ENCODE measurements around the gene WFIKKN2. TPM values are rescaled to one million over a fixed set of nuclear protein-coding genes. Genes with fewer than 3 reads are reported as not detected.

Gene WFIKKN2
- total RNA-seq, 1 experiment from 2014 or later: 0.05 TPM

GRCh38 chr17:50831471-50831928 lies 3.9 kb upstream of the WFIKKN2 start:
- H3K9me2 ChIP-seq (ENCODE audit: insufficient read depth): no peaks in the 10 kb centered on the region
- H3K79me2 ChIP-seq (ENCODE audit: insufficient read depth, low read length): no peaks in the 10 kb centered on the region
- no TSS peak for BruUV-seq (replicated peaks)
- ChIA-PET POLR2A (no interaction called here), CTCF (no interaction called here), RAD21 (ENCODE audit: low non-redundant PET in 1 of 2, low total read pairs in 2 of 2, uncharacterized antibody in 2 of 2, unreplicated experiment in 2 of 2) (no interaction called here)
- H3K36me3 ChIP-seq (ENCODE audit: control insufficient read depth in 1 of 2, insufficient read depth in 2 of 2, low read length in 2 of 2): no peaks in the 10 kb centered on the region
- intact Hi-C loops (cut with micrococcal nuclease): no loop called here
- no peaks in the 10 kb centered on the region for H3K4me1 ChIP-seq (ENCODE audit: control insufficient read depth in 1 of 2, insufficient read depth in 2 of 2, low read length in 2 of 2)
- H3K27me3 ChIP-seq (ENCODE audit: insufficient read depth, low read length): no peaks in the 10 kb centered on the region
- DNase-seq (ENCODE audit: low read depth, low spot score) (no peak), ATAC-seq (no peak)
- TF ChIP-seq CTCF (IDR thresholded peaks at IDR 0.05 in 2 of 3, conservative IDR thresholded peaks at IDR 0.05 in 1 of 3; ENCODE audit: borderline replicate concordance in 1 of 3, insufficient read depth in 1 of 3, low read depth in 2 of 3, low read length in 2 of 3): no peak
- no peak for TF ChIP-seq TCF7L2 (IDR thresholded peaks at IDR 0.05; ENCODE audit: borderline replicate concordance, extremely low read depth, insufficient read depth, insufficient read length)
- no peak for TF ChIP-seq CBX3 (IDR thresholded peaks at IDR 0.05; ENCODE audit: low read depth)
- TF ChIP-seq YY1 (IDR thresholded peaks at IDR 0.05; ENCODE audit: extremely low read depth, insufficient replicate concordance, low read depth, low read length): no peak
- no peak for TF ChIP-seq SIN3A (IDR thresholded peaks at IDR 0.05; ENCODE audit: low read depth)
- no peak for TF ChIP-seq SRF (IDR thresholded peaks at IDR 0.05; ENCODE audit: low read depth)
- H3K27ac ChIP-seq (ENCODE audit: low read depth, low read length): no peak overlapping the region
- H4K20me1 ChIP-seq (ENCODE audit: insufficient read depth): no peaks in the 10 kb centered on the region
- H2AFZ ChIP-seq (ENCODE audit: low read depth, low read length, poor library complexity, severe bottlenecking): no peak overlapping the region
- H3K9ac ChIP-seq (ENCODE audit: low read length): no peak overlapping the region
- no peak overlapping the region for H3K4me3 ChIP-seq (replicated peaks in 1 of 2; ENCODE audit: low read depth in 1 of 2, low read length in 2 of 2)
- H3K9me3 ChIP-seq (ENCODE audit: control insufficient read depth in 1 of 2, insufficient read depth in 1 of 2, low read depth in 1 of 2, low read length in 2 of 2): no peaks in the 10 kb centered on the region
- H3K4me2 ChIP-seq (ENCODE audit: low read length): no peak overlapping the region

- H3K27me3 ChIP-seq (ENCODE audit: insufficient read depth, low read length): no peaks in the 10 kb centered on the region
- no peak overlapping the region; the same call in 1 of the 2 replicates for H3K27ac ChIP-seq (ENCODE audit: low read depth, low read length)
- no peaks in the 10 kb centered on the region for H4K20me1 ChIP-seq (ENCODE audit: insufficient read depth)
- no peaks in the 10 kb centered on the region for H3K79me2 ChIP-seq (ENCODE audit: insufficient read depth, low read length)
- H3K4me3 ChIP-seq (replicated peaks in 1 of 2; ENCODE audit: low read depth in 1 of 2, low read length in 2 of 2): no peak overlapping the region
- H2AFZ ChIP-seq (ENCODE audit: low read depth, low read length, poor library complexity, severe bottlenecking): no peak overlapping the region
- ChIA-PET RAD21 (ENCODE audit: low non-redundant PET in 1 of 2, low total read pairs in 2 of 2, uncharacterized antibody in 2 of 2, unreplicated experiment in 2 of 2) (no interaction called here), CTCF (no interaction called here), POLR2A (no interaction called here)
- no peak overlapping the region for H3K4me2 ChIP-seq (ENCODE audit: low read length)
- H3K36me3 ChIP-seq (ENCODE audit: control insufficient read depth in 1 of 2, insufficient read depth in 2 of 2, low read length in 2 of 2): no peaks in the 10 kb centered on the region
- intact Hi-C loops (cut with micrococcal nuclease): no loop called here
- no peaks in the 10 kb centered on the region for H3K9me3 ChIP-seq (ENCODE audit: control insufficient read depth in 1 of 2, insufficient read depth in 1 of 2, low read depth in 1 of 2, low read length in 2 of 2)
- ATAC-seq: peak; percentile 17; the same call in 1 of the 2 replicates
- BruUV-seq (replicated peaks): no TSS peak
- no peak overlapping the region for H3K9ac ChIP-seq (ENCODE audit: low read length)
- DNase-seq (ENCODE audit: low read depth, low spot score): no peak
- H3K4me1 ChIP-seq (ENCODE audit: control insufficient read depth in 1 of 2, insufficient read depth in 2 of 2, low read length in 2 of 2): no peaks in the 10 kb centered on the region
- H3K9me2 ChIP-seq (ENCODE audit: insufficient read depth): no peaks in the 10 kb centered on the region
- TF ChIP-seq SRF (IDR thresholded peaks at IDR 0.05; ENCODE audit: low read depth) (no peak), REST (IDR thresholded peaks at IDR 0.05; ENCODE audit: low read depth) (no peak), CTCF (IDR thresholded peaks at IDR 0.05 in 2 of 3, conservative IDR thresholded peaks at IDR 0.05 in 1 of 3; ENCODE audit: borderline replicate concordance in 1 of 3, insufficient read depth in 1 of 3, low read depth in 2 of 3, low read length in 2 of 3) (no peak), ELF1 (IDR thresholded peaks at IDR 0.05; ENCODE audit: borderline replicate concordance, low read depth) (no peak), YY1 (IDR thresholded peaks at IDR 0.05; ENCODE audit: extremely low read depth, insufficient replicate concordance, low read depth, low read length) (no peak), EZH2 (IDR thresholded peaks at IDR 0.05) (no peak), POLR2AphosphoS5 (IDR thresholded peaks at IDR 0.05; ENCODE audit: low read depth, low read length) (no peak)
Measured at GRCh38 chr17:50832267-50832863, 3.0 kb upstream of the WFIKKN2 start.
